DOHH2 (cell line): Measurements from ENCODE around the gene SFI1.
"Not testable (repeated sequence)": the region's sequence is repeated elsewhere in the genome, so short reads cannot be mapped to it uniquely, and the experiment has no call there.

Experiments used
- H3F3A ChIP-seq: fragments of 200-600 bp; sonication (generic), shearing (Covaris generic); 2 replicates; pipeline ENCODE4 v1.6.0; 2016; ENCODE audit warnings: antibody characterized with exemption, mild to moderate bottlenecking; ENCODE audit not compliant: control insufficient read depth, insufficient read depth
- H3K27ac ChIP-seq: fragments of 200-600 bp; sonication (generic); 2 replicates; pipeline ENCODE4 v1.5.1; 2014; ENCODE audit warnings: low read depth, mild to moderate bottlenecking, low read length, moderate library complexity
- H3K27me3 ChIP-seq: fragments of 200-600 bp; sonication (generic); 2 replicates; pipeline ENCODE4 v1.6.1; 2014; ENCODE audit warnings: mild to moderate bottlenecking, low read length, mixed read lengths; ENCODE audit not compliant: control insufficient read depth
- H3K36me3 ChIP-seq: fragments of 200-600 bp; sonication (generic); 2 replicates; pipeline ENCODE4 v1.6.1; 2014; ENCODE audit warnings: mild to moderate bottlenecking, low read length, moderate library complexity, mixed read lengths; ENCODE audit not compliant: control insufficient read depth
- H3K4me1 ChIP-seq: fragments of 200-600 bp; sonication (generic); 2 replicates; pipeline ENCODE4 v1.6.1; 2014; ENCODE audit warnings: mild to moderate bottlenecking, low read length, mixed read lengths; ENCODE audit not compliant: control insufficient read depth
- H3K4me2 ChIP-seq: fragments of 200-600 bp; sonication (generic); 2 replicates; pipeline ENCODE4 v1.6.0; 2014; ENCODE audit warnings: mild to moderate bottlenecking, low read length, moderate library complexity
- H3K4me3 ChIP-seq: fragments of 200-600 bp; sonication (generic); 2 replicates; pipeline ENCODE4 v1.5.1; 2014; ENCODE audit warnings: mild to moderate bottlenecking, low read length, mixed read lengths
- H3K79me2 ChIP-seq: fragments of 200-600 bp; sonication (generic); 2 replicates; pipeline ENCODE4 v1.6.1; 2014; ENCODE audit warnings: mild to moderate bottlenecking, low read length, mixed read lengths; ENCODE audit not compliant: control insufficient read depth
- H3K9me2 ChIP-seq: fragments of 200-600 bp; sonication (generic); replicated peaks from 2 replicates; pipeline ENCODE4 v1.6.1; 2014; ENCODE audit warnings: mild to moderate bottlenecking, low read length, mixed read lengths; ENCODE audit not compliant: control insufficient read depth
- H3K9me3 ChIP-seq: fragments of 200-600 bp; sonication (generic); 2 replicates; pipeline ENCODE4 v1.6.1; 2014; ENCODE audit warnings: antibody characterized with exemption, low read length, mixed read lengths; ENCODE audit not compliant: control insufficient read depth, insufficient read depth
- H4K20me1 ChIP-seq: fragments of 200-600 bp; sonication (generic); 2 replicates; pipeline ENCODE4 v1.6.0; 2014; ENCODE audit warnings: low read depth, mild to moderate bottlenecking, antibody characterized with exemption, low read length, moderate library complexity; ENCODE audit not compliant: control insufficient read depth, insufficient read depth
- EZH2phosphoT487 ChIP-seq: fragments of 200-600 bp; sonication (generic); IDR thresholded peaks from 2 replicates; pipeline ENCODE4 v1.6.1; 2017; ENCODE audit warnings: borderline replicate concordance, mild to moderate bottlenecking, antibody characterized with exemption, low read length, moderate library complexity, mixed read lengths
- TF ChIP-seq, protein P1 (sequence below): fragments of 200-600 bp; sonication (generic); IDR thresholded peaks from one replicate; pipeline ENCODE4 v1.5.1; 2014; ENCODE audit warnings: antibody characterized with exemption, mild to moderate bottlenecking, low read depth, low read length; ENCODE audit not compliant: poor library complexity, severe bottlenecking

The SFI1 gene

DNA sequence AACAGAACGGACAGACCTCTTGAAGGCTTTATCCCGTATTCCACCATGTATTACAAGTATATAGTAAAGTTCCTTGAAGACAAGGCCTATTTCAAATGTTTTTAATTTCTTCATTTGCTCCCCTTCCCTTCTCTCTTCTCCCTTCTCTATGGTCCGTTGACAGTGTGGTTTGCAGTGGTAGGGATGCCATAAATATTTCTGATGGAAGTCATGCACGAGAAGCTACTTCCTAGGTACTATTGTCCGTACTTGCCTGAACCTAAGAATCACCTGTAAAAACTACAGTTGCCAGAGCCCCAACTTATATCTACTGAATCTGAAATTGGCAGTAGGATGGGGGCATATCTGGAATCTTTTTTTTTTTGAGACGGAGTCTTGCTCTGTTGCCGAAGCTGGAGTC, 162.9 kb downstream of the SFI1 start:
- Histone ChIP-seq H3K4me1 (peaks cover 32% of the 10 kb centered on the region), H3K79me2 (peaks cover 74% of the 10 kb centered on the region), H3K4me3 (no peak overlapping the region), H3K9me2 (no peaks in the 10 kb centered on the region), H3K4me2 (no peak overlapping the region), H3K27ac (no peak overlapping the region), H3F3A (no peaks in the 10 kb centered on the region), H4K20me1 (no peaks in the 10 kb centered on the region; the same call in 1 of the 2 replicates), H3K36me3 (no peaks in the 10 kb centered on the region), H3K9me3 (no peaks in the 10 kb centered on the region), H3K27me3 (no peaks in the 10 kb centered on the region)
- TF ChIP-seq EZH2phosphoT487, result no peak
- TF ChIP-seq, protein P1, sequence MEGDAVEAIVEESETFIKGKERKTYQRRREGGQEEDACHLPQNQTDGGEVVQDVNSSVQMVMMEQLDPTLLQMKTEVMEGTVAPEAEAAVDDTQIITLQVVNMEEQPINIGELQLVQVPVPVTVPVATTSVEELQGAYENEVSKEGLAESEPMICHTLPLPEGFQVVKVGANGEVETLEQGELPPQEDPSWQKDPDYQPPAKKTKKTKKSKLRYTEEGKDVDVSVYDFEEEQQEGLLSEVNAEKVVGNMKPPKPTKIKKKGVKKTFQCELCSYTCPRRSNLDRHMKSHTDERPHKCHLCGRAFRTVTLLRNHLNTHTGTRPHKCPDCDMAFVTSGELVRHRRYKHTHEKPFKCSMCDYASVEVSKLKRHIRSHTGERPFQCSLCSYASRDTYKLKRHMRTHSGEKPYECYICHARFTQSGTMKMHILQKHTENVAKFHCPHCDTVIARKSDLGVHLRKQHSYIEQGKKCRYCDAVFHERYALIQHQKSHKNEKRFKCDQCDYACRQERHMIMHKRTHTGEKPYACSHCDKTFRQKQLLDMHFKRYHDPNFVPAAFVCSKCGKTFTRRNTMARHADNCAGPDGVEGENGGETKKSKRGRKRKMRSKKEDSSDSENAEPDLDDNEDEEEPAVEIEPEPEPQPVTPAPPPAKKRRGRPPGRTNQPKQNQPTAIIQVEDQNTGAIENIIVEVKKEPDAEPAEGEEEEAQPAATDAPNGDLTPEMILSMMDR, result no peak

DNA sequence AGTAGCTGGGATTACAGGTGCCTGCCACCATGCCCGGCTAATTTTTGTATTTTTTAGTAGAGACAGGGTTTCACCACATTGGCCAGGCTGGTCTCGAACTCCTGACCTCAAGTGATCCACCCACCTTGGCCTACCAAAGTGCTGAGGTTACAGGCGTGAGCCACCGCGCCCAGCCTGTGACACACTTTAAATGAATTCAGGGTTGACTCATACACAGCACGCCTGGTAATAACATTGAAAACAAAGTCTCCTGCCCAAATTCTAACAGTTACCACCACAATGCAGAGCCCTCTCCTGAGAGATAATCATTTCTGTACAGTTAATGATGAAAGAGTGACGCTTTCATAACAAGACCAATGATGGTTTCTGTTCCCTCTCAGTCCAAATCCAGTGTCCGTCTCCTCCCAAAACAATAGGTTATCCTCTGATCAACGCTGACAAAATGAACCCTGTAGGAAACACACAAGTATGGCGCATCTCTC, 164.6 kb downstream of the SFI1 start:
- Histone ChIP-seq H3K4me2 (peak overlapping the region; percentile 91), H3K4me3 (peak overlapping the region; percentile 85), H3K4me1 (peaks cover 28% of the 10 kb centered on the region), H3K79me2 (peaks cover 58% of the 10 kb centered on the region)
- H3K9me2 ChIP-seq, H3K27ac ChIP-seq, H3K36me3 ChIP-seq, H3K9me3 ChIP-seq, H3F3A ChIP-seq, H4K20me1 ChIP-seq, H3K27me3 ChIP-seq: not testable (repeated sequence)

DNA sequence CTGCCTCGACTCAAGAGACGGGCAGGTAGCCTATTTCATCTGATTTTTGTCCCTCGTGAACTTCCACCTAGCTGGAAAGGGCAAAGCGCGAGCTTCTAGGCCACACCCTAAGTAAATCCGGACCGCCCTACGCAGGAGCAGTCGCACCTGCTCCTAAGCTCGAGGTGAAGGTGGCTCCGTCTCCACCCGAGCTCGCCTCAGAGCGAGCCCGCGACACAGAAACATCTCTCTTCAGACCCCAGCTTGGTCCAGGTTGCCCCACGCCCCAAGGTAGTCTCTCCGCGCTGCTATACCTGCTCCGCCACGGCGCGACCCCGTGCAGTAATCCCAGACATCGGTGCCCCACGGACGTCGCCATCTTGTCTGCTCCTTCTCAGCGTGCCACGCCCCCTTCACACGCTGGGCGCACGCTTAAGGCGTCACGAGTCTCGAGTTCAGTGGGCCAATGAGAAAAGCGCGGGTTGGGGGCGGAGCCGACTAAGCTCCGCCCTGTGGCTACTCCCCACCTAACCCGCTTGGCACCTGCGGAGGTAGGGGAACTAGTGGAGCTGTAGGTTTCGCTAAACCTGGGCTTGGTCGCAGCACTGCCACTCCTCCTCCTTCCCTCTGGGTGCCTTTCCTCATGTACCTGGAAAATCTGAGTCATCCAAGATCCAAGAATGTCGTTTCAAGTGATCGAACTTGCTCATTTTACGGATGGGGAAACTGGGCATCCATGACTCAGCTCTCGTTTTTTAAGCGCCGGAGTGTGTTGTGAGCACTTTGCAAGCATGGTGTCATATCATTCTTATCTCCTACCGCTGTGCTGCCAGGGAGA, 165.7 kb downstream of the SFI1 start, which contains the start of gene PISD:
PISD (minus strand) TSS at position 365 of the 817 bp plus-strand sequence; CDS start at position 358, 7 bp downstream.
- H3K79me2 ChIP-seq, result peaks cover 47% of the 10 kb centered on the region
- H3F3A ChIP-seq, result no peaks in the 10 kb centered on the region
- peak within 1 kb of the TSS; percentile 91 for H3K4me2 ChIP-seq
- H3K4me3 ChIP-seq, result peak within 1 kb of the TSS; percentile 85
- H3K36me3 ChIP-seq, result no peaks in the 10 kb centered on the region
- no peak for TF ChIP-seq EZH2phosphoT487
- TF ChIP-seq, protein P1, result no peak
- peaks cover 29% of the 10 kb centered on the region for H3K4me1 ChIP-seq
- no peak within 1 kb of the TSS for H3K27ac ChIP-seq
- no peaks in the 10 kb centered on the region for H3K27me3 ChIP-seq
- no peaks in the 10 kb centered on the region; the same call in 1 of the 2 replicates for H4K20me1 ChIP-seq
- no peaks in the 10 kb centered on the region for H3K9me2 ChIP-seq
- no peaks in the 10 kb centered on the region for H3K9me3 ChIP-seq

DNA sequence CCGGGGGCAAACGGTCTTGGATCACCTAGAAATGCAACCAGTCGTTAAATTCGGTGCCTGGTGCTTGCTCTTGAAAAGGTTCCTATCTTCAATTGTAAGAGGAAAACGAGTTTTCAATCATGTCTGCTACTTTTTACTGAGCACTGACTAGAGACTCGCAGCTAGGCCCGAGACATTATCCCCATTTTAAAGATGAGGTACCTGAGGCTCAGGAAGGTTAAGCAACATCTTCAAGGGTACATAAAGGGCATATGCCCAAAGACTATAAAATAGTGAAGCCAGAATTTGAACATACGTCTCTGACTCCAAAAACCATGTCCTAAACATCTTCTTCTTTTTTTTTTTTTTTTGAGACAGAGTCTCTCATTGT, 166.3 kb downstream of the SFI1 start:
- Histone ChIP-seq H4K20me1 (no peaks in the 10 kb centered on the region; the same call in 1 of the 2 replicates), H3K4me1 (peaks cover 29% of the 10 kb centered on the region), H3K9me3 (no peaks in the 10 kb centered on the region), H3K4me3 (peak overlapping the region; percentile 85), H3K27ac (no peak overlapping the region), H3K4me2 (peak overlapping the region; percentile 91), H3K79me2 (peaks cover 44% of the 10 kb centered on the region), H3F3A (no peaks in the 10 kb centered on the region), H3K9me2 (no peaks in the 10 kb centered on the region), H3K36me3 (no peaks in the 10 kb centered on the region), H3K27me3 (no peaks in the 10 kb centered on the region)
- TF ChIP-seq, protein P1, result no peak
- no peak for TF ChIP-seq EZH2phosphoT487
